HG03280 (cell line): Measurements from ENCODE around the gene IP6K3.

Experiments used
- ATAC-seq: cut with Tn5 transposase; IDR thresholded peaks from one replicate; pipeline ENCODE4 v1.9.1; 2021; ENCODE audit warnings: mild to moderate bottlenecking, moderate library complexity; ENCODE audit not compliant: unreplicated experiment

IP6K3 gene

DNA sequence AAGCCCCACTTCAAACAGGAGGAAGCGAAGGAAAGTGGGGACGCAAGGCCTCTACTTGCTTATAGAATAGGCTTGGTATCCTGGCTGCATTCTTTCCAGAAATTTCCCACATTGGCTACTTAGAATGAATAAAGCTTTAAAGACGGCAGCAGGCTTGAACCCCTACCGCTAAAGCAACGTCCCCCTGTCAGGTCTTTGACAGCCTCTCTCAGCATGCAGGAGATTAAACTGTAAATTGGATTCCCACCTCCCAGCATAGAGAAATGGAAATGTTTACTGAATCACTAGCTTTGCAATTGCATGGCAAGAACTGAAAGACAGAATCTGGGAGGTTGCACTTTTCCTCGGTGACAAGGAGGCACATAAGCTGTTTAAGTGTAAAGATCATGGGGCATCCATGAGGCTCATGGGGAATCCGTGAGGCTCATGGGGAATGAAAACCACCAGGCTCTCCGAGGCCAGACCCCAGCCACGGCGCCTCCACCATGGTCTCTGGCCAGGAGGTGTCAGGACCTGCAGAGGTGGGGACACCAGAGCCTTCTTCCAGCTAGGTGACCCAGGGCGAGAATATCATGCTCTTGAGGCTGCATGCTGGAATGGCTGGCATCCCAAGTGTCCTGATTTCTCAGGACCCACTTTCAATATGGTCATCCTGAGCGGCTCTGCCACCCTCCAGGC, 31.9 kb upstream of the IP6K3 start:
- ATAC-seq: no peak

DNA sequence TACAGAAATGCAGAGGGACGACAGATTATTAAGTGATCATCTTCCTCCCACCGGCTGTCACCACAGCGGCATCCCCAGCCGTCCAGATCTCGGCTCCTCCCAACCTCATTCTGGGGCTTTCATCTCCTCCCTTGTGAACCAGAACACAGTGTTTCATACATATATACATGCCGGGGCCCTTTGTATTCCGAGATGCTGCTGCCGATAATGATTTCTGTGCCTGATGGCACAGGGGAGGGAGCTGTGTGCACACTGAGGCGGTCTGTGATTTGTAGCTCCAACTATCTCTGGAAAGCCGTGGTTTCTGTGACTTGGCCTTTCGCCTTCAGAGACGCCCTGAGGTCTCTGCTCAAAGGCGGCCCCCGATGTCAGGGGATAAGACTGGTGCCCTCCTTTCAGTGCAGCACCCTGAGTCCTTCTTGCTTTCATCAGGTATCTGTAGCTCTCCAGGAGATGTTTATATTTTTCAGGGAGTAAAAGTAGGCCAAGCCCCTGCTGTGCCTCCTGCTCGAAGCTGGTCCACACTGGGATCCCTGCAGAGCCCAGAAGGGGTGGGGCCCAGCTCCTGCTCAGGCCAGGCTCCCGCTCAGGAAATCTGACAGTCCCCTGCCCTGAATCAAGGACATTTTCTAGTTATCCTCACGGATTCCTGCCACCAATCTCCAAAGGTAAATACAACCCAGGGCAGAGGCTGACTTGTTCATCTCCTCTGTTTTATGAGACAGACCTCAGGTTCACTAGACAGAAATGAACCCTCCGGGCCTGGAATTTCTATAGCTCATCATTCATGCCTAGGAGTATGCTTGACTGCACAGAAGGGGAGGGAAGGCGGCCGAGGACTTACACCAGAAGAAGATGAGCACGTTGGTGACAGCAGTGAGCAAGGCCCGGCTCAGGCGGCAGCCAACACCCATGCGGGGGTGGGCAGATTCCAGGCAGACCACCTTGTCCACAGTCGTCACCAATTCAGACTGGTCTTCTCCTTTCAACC, 31.0 kb upstream of the IP6K3 start:
- ATAC-seq: no peak

DNA sequence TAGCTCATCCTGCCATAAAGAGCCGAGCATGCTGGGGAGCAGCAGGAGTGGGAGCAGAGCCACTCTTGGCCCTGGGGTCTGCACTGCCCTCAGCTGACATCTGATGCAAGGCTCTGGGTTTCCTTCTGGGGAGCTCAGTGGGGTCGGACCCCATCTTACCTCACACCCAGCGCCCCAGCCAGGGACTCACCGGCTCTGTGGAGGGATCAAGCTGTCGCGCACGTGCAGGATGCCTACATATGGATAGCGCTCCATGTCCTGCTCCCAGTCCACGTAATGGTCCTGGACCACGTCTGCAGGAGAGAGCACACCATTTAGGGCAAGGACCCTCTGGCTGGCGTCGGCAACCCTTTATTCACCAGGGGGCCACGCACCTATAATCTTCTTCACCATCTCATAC, 30.1 kb upstream of the IP6K3 start:
- no peak for ATAC-seq

DNA sequence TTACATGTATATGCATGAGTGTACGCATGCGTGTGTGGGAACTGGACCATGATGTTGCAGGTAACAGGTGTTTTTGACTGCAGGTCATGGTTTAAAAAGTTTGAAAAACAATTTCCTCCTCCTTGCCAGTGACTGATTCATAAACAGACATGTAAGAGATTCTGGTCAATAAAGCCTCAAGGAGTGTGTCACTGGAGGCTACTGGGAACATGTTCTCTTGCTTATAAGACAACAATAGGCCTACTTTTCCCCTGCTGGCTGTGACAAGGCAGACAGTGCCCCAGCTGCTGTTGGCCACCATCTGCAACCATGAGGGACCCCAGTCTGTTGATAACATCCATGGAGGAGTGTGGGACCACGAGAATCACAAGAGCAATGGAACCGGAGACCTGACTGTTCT, 29.5 kb upstream of the IP6K3 start:
- ATAC-seq: no peak

DNA sequence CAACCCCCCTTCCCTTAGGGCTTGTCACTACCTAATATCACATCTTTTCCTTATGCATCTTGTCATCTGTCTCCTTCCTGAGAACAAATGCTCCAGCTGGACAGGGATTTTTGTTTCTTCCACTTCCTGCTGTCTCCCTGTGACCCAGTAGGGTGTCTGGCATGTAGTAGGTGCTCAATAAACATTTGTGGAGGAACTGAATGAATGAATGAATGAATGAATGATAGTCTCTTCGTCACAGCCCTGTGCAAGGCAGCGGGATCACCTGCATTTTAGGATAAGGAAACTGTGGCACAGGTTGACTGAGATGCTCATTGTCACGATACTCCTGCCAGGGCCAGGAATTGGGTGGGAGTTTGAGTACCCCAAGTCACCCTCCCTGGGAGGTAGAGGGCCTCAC, 28.1 kb upstream of the IP6K3 start:
- no peak for ATAC-seq

DNA sequence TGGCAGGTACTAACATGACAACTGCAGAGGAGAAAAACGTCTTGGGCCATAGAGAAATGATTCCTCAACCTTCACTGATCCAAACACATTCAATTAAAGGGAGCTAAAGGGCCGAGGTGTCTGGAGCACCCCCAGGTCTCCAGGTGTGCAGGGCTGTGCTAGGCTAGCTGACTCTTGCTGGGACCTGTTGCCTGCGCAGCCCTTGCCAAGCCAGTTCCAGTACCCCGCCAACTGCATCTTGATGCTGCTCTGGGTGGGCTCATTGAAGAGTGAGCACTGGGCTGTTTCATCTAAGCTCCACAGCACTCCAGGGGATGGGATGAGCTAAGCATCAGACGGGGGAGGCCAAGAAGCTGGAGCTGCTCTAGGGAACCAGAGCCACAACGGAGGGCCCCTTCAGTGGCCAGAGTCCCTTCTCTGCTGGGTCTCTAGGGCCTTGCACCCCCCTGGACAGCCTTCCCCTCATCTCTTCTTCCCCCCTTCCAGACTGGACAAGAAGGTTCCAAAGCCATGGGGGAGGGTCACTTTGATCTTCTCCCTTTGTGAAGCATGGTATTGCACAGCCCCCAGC, 26.3 kb upstream of the IP6K3 start:
- no peak for ATAC-seq

DNA sequence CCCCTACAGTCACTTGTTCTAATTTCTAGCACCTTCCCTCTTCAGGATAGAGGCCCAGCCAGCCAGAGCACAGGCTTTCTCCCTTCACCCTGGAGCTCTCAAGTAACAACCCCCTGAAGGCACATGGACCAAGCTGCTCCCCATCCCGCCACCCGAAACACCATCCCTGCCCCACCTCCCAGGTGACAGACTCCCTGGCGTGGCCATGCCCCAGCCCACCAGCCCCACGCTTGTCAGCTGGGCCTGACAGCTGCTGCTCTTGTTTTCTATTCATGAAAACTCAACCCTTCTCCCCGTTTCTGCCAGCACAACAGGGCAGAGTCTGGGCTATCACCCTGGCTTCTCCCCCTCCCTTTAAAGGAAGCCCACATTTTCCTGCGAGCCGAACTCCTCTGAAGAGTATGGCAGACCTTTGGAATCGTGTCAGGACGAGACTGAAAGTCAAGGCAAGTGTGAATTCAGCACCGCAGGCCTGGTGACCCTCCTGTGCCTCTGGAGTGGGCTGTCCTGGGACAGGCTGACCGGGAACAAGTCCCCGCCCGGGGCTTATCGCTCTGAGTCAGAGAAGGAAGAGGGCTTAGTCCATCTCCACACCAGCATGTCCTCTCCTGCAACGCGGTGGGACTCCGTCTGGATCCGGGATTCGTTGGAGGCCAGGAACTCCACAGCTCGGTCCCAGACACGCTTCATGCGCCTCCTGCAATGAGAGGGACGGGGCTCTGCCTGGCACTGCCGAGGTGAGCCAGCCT, 25.6 kb upstream of the IP6K3 start:
- no peak for ATAC-seq

DNA sequence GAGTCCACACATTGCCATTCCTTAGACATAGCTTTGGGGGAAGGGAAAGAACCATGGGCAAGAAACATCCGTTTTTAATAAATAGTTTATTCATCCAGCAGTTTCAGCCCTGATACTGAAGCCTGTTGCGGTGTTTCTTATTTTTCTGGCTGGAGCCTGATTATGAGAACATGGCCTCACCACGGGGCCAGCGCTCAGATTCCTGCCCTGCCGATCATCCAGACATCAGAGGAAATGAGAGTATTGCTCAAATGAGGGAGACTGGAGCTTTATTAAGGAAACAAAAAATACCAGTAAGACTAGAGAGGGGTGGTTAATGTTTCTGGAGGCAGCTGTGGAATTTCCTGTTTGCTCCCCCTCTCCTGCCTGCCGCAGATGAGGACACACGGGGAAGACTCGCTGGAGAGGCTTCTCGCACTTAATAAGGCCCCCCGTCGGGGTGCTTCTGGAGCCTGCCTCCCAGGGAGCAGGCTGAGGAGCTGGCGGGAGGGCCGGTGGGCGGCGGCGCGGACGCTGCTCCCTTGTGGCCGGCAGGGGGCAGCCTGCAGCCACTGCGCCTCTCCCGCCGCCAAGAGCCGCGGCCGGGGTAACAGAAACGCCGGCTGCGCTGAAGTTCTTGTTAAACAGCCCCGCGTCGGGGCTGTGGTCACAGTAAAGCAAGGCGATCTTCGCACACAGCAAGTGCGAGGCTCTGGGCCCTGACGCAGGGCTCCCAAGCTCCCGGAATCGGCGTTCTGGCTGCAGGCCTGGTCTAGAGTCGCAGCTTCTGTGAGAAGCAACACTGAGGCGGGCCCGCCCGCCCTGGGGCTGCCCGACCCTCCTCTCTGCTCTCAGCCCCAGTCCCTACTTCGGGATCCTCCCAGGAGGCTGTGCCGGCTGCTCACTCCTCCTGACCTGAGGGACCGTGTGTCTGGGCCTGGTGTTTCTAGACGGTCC, 24.7 kb upstream of the IP6K3 start:
- peak; percentile 48 for ATAC-seq

DNA sequence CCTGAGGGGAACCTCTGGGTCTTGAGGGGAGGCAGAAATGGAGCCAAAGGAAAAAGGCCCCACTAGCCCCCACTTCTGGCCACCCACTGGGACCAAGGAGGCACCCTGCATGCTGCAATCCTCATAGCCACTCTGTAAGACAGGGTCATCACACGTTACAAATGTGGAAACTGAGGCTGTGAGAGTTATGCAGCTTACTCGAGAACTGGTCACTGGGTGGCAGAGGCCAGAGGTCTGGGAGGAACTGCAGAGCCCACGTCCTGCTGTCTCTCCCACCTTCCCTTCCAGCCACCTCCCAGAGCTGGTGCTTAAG, 24.1 kb upstream of the IP6K3 start:
- no peak for ATAC-seq

DNA sequence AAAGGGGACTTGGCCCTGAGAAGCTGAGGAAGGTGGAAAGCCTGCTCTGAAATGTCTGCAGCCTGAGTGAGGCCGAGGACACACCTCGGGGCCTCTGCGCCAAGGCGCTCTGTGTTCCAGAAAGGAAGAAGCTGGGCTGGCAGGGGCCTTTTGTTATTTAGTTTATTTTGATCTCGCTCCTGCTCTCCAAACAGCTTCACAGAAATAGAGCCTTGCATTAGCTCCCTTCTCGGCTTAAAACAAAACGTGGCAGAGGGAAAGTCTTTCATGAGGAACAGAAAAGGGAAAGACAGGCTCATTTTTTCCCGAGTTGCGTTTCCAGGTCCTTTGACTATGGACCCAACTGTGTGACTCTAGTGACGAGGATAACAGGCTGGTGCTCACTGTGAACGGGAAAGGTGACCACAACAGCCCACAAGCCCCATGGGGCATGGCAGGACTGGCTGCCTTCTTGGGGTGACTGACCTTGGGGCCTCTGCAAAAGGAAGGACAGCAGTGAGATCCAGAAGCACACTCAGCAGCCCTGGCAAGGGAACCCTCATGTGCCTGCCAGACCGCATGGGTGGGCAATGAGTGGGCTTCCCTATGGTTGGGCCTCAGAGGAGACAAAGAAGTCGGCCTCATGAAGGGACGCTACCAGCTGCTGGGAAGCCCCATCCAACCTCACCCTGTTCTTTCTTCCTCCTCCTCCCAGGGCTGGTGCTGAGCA, 23.6 kb upstream of the IP6K3 start:
- no peak for ATAC-seq

DNA sequence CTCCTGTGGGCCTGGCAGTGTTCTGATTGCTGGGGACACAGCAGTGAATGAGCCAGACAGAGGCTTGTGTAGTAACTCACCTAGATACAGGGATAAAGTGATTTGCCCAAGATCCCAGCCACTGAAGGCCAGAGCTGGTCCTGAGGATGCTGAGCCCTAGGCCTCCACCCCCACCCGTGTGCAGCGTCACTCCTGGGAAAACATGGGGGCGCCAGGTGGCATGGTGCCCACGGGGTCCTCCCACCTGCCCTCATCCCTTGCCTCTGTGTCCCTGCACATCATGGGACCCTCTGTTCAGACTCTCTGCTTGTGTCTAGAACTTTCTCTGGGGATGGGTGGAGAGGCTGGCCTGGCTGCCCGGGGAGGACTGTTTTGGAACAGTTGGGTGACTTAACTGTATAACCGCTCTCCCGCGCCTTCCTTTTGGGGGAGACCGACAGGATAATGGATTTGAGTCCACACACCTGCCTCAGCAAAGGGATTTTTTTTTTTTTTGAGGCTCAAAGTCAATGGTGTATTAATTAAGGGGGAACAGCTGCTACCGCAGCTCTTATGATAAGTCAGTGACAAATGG, 22.6 kb upstream of the IP6K3 start:
- ATAC-seq: no peak

DNA sequence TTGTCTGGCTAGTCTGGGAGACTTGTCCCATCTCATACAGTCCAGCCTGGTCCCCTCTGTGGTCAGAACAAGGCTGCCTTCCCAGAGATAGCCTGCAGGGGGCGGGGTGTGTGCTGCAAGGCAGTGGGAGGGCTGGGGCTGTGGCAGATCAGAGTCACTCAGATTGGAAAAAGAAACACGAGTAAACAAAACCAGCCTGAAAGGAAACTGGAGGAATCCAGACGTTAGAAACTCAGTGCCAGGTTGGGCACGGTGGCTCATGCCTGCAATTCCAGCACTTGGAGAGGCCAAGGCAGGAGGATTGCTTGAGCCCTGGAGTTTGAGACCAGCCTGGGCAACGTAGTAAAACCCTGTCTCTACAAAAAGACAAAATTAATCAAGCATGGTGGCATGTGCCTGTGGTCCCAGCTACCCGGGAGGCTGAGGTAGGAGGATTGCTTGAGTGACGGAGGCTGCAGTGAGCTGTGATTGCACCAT, 22.0 kb upstream of the IP6K3 start:
- no peak for ATAC-seq

DNA sequence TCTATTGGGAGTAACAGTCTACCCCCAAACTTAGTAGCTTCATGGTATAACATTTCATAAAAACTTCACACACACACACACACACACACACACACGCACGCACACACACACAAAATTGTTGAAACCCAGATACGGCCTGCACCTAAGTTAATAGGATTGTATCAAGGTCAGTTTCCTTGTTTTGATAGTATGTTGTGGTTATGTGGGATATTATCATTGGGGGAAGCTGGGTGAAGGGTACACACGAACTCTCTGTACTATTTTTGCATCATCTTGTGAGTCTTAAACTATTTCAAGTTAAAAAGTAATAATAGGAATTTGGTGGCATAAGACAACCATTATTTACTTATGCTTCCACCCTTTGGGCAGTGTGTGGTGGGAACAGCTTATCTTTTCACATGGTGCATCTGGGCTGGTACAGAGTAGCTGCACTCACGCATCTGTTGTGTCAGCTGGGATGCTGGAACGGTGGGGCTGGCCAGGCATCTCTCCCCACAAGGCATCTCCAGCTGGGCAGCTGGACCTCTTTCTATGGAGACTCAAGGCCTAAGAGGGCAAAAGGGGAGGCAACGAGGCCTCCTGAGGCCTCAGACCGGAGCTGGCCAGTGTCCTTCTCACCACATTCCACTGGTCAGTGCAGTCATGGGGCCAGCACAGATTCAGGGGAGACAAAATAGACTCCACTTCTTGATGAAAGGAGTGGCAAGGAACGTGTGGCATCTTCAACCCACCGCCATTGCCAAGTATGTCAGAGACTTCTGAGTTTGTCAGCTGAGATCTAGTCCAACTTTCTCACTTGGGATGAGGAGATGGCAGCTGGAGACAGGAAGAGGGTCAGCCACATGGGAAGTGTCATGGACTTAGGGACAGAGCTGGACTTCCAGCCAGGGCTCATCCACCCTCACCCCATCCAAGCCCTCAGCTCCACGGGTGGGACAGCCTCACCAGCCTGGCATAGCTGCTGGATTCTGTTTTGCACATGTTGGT, 20.5 kb upstream of the IP6K3 start:
- no peak for ATAC-seq

DNA sequence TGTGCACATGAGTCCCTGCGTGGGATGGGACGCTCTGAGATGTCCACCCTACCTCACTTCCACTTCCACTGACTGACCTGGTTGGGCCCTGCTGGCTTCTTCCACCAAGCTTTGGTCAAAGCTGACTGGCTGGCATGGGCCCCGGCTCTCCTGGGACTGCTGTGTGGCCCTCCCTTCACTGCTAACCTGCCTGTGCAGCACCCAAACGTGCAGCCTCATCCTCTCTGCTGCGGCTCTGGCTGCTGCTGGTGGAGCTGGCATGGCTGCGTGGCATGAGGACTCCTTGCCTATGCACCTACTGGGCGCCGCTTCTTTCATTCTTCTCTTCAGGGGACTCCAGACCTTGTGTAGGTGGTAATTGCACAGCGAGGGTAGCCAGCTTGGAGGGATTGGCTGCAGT, 18.7 kb upstream of the IP6K3 start:
- ATAC-seq: no peak

DNA sequence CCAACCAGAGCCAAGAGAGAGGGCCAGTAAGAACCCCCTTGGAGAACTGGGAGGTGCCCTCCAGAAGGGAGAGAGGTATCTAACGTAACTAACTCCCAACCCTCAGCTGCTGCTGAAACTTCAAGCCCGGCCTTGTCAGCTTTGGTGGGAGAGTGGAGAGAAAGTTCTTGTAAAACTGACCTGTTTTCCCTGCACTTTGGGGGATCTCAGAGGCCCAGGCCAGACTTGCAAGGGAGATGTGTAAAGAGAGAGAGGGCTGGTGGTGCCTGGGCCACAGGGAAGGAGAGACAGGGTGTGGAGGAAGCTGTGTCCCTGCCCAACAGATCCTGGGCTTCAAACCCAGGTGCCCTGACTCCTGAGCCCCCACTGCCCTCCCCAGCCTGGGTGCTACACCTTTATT, 17.3 kb upstream of the IP6K3 start:
- ATAC-seq: no peak

DNA sequence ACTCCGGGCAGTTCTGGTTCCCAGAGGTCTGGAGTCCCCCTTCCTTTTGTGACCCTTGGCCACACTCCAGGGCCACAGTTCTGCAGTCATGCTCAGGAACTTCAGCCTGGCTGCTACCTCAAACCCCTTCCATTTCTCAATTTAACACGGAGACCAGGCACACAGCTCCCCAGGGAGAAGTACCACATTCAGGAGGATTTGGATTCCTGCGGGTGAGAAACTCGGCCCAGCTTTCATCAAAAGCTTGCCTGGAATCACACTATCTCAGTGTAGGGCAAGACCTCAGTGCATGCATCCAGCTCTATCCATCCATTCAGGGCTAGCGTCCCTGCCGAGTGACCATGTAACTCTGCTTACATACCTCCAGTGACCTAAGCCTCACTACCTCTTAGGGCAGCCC, 16.8 kb upstream of the IP6K3 start:
- no peak for ATAC-seq

DNA sequence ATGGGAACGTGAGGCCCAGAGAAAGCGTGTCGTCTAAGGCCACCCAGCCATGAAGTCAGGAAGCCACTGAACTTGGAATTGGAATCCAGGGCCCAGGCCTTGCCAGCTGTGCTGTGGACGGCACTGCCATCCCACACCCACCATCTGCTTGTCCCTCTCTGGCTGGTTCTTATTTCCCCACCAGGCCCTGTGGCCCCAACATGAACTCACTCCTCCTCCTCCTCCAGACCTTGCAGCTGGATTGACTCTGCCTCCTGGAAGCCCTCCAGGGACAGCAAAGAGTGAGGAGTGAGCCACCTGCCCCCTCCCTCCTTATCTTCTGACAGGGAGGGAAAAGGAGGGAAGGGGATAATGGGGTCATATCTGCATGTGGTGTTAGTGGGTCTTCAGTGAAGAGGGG, 16.0 kb upstream of the IP6K3 start:
- no peak for ATAC-seq
